Measurements from ENCODE around the gene INS. TPM values are rescaled to one million over a fixed set of nuclear protein-coding genes. Genes with fewer than 3 reads are reported as not detected.
A peak's percentile ranks its signal among the peaks of the same experiment; 100 is the strongest.

INS gene
- total RNA-seq, 1 experiment from 2014 or later = not detected

- DNase-seq (ENCODE audit: low spot score) = no peak
Measured at GRCh38 chr11:2165571-2165970, 4.6 kb upstream of the INS start.

GRCh38 chr11:2164861-2165555, 4.0 kb upstream of the INS start:
- no peak for DNase-seq (ENCODE audit: low spot score)

- DNase-seq (ENCODE audit: low spot score) = no peak
Measured at GRCh38 chr11:2164081-2164480, 3.1 kb upstream of the INS start.

GRCh38 chr11:2163428-2163978, 2.5 kb upstream of the INS start:
- DNase-seq (ENCODE audit: low spot score) = no peak

- DNase-seq (ENCODE audit: low spot score) = no peak
Measured at GRCh38 chr11:2159536-2160413, 1.2 kb downstream of the INS start.

GRCh38 chr11:2158966-2159365, 2.0 kb downstream of the INS start:
- DNase-seq (ENCODE audit: low spot score) = no peak

GRCh38 chr11:2158296-2158737, 2.7 kb downstream of the INS start:
- DNase-seq (ENCODE audit: low spot score) = no peak

- no peak for DNase-seq (ENCODE audit: low spot score)
Measured at GRCh38 chr11:2157294-2158040, 3.5 kb downstream of the INS start.

GRCh38 chr11:2156416-2157182, 4.4 kb downstream of the INS start:
- peak; percentile 92 for DNase-seq (ENCODE audit: low spot score)

- DNase-seq (ENCODE audit: low spot score) = no peak
Measured at GRCh38 chr11:2155511-2155910, 5.5 kb downstream of the INS start.

- no peak for DNase-seq (ENCODE audit: low spot score)
Measured at GRCh38 chr11:2154889-2155288, 6.1 kb downstream of the INS start.

- no peak for DNase-seq (ENCODE audit: low spot score)
Measured at GRCh38 chr11:2154195-2154585, 6.8 kb downstream of the INS start.

- no peak for DNase-seq (ENCODE audit: low spot score)
Measured at GRCh38 chr11:2153581-2154194, 7.3 kb downstream of the INS start.

- DNase-seq (ENCODE audit: low spot score) = peak; percentile 98
Measured at GRCh38 chr11:2151500-2152257, 9.3 kb downstream of the INS start.

GRCh38 chr11:2149864-2150847, 10.9 kb downstream of the INS start:
- DNase-seq (ENCODE audit: low spot score) = peak; percentile 86

GRCh38 chr11:2149460-2149859, 11.5 kb downstream of the INS start:
- no peak for DNase-seq (ENCODE audit: low spot score)

- DNase-seq (ENCODE audit: low spot score) = no peak
Measured at GRCh38 chr11:2148595-2148994, 12.4 kb downstream of the INS start.

GRCh38 chr11:2147391-2147790, 13.6 kb downstream of the INS start:
- no peak for DNase-seq (ENCODE audit: low spot score)

- no peak for DNase-seq (ENCODE audit: low spot score)
Measured at GRCh38 chr11:2146051-2146450, 15.0 kb downstream of the INS start.
